Activated naive CD4-positive, alpha-beta T cell treated with anti-CD3 and anti-CD28 coated beads, Interleukin-2, amount 50 U/mL, for 16 hours (primary cell): Measurements from ENCODE around the gene IGFBP2.

Experiments
- DNase-seq: peaks from one replicate; pipeline ENCODE4 v3.0.0-alpha.2; 2020

The IGFBP2 gene

DNA sequence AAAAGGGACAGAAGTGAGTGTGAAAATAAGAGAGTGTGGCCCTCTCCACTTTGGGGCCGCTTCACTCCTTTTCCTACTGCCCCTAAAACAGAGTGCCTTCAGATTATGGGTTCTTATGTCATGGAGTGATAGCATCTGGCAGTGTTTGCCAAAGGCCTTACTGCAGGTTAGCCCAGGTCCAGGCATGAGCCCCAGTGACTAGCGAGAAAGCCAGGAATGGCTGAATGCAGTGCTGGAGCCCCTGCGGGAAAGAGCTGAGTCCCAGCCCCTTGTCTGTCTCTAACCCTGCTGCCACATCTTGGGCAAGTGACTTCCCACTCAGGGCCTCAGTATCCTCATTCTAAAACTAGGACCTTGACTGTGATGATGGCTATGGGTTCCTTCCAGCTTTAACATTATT is 56.2 kb downstream of the IGFBP2 start:
- DNase-seq = no peak

DNA sequence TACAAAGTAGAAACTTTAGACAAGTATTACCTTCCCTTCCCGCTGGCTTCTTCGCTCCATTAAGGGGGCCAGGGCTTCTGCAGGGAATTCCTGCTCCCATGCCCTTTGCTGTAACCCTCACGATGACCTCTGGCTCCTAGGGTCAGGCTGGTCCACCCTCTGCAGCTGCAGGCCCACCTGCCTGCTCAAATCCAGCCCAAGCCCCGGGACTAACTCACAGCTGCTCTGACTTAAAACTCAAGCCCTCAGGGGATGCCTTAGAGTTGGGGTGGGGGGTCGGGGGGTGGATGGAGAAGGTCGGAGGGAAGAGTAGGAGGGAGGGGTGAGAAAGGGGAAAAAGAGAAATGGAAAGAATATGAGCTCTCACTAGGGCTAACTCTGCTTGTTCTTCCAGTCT is 57.2 kb downstream of the IGFBP2 start:
- no peak for DNase-seq

DNA sequence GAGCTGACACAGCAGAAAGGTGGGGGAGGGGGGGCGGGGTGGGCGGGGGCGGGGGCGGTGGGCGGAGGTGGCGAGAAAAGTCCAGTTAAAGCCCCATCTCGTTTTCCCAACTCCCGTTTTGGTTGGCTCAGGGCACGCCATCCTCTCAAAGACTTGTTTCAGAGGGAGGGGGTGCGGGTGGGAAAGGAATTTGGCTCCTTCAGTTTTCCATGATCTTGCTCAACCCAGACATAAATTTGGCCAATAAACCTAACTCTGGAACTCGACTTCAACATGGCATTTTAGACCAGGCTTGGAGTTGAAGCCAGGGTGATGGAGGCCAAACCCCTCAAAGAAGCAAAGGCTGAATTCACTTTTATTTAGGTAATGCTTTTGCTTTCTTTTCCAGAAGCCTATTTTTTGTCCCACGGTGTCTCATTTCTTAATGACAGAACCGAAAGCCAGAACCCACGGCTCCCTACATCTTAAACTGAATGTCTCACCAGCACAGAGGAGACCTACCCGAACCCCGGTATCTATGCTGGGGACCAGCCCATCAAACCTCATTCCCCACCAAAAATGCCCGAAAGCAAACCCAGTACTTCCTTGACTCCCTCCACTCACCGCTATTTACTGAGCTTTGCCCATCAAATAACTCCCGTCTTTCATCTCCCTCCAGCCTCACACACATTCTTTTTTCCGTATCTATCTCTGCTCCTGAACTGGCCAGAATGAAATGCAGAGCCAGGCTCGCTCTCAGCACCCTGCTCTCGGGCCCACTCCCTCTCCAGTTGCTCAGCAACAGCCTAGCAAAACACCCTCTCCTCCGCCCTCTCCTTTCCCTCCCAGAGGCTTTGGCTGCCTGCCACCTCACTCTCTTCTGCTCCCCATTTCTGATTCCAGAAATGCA is 57.9 kb downstream of the IGFBP2 start:
- DNase-seq = no peak

DNA sequence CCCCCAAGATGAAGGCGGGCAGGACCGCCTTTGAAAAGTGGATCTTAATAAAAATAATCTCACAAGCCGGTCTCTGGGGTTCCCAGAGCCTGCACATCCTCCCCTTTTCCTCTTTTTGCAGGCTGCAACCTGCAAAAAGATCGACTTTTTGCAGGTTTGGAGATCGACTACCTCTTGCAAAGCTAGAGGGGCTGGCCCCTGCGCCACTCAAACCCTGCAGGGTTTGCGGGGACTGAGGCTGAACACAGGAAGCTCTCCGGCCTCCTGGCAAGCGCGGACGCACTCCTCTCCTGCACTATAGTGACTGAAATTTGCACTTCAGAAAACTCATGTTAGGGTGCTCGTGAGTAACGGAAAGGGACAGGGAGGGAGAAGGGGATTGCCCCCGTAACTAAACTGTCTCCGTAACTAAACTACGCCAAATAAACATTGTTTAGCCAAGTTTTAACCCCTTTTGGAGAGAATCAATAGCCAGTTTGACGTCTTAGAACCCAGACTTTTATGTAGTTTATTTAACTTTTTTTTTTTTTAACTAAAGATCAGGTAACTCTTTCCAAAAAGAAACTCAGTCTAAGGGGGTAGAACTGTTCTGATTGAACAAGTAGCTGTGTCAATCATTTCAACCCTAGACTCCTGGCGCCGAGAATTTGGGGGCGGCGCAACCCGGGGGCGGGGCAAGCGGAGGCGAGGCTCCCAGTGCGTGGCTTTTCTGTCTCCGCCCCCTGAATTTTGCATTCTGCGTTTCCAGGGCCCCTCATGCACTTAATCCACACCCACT is 59.6 kb downstream of the IGFBP2 start:
- DNase-seq = peak; percentile 73

DNA sequence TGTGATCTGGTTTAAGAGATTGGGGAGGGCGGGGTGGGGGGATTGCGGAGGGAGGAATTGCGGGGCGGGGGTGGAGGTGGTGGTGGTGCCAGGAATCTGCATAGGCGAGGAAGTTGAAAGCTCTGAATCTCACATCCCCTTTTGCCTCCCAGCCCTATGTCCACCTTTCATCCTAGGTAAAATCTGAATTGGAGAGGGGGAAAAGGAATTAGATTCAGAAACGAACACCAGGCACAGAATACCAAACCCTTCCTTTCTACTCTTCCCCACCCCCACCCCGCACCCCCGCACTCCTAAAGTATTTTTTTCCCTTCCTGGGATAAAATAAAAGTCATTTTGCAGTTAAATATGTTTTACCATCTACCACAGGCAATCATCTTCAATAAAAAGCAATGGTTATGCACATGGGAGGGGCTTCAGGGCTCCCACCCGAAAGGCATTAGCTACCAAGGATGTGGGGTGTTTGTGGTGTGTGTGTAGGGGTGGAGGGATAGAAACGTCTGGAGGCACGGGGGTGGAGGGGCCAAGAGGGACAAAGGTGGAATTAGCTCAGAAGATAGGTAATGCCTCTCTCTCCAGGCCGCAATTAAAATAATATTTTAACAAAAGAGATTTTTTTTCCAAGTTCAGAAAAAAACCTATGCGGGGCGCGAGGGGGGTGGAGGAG is 60.3 kb downstream of the IGFBP2 start:
- no peak for DNase-seq

DNA sequence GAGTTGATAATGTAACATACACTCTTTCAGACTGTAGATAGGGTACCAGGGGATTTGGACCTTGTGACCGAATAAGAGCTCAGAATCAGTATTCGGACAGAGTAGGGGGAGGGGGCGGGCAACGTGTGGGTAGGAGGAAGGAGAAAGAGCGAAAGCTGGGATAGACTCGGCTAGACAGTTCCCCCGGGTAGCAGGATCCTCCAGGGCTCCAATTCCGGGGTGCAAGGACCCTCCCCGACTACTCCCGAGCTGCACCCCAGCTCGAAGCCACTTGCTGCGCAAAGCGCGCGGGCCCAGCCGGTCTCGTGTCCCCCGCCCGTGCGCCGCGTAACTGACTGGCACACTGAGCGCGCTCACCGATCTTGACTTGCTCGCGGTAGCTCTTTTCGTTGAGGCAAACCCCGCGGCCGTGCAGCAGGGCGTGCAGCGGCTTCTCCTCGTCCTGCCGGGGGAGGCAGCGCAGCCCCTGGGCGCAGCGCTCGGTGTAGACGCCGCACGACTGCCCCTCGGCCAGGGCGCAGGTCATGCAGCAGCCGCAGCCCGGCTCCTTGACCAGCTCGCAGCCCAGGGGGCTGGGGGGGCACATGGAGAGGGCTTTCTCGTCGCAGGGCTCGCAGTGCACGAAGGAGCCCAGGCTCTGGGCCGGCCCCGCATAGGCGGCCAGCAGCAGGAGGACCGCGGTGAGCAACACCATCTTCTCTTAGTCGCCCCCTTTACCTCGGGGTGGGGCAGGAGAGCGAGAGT is 61.0 kb downstream of the IGFBP2 start:
- DNase-seq = peak; percentile 45

DNA sequence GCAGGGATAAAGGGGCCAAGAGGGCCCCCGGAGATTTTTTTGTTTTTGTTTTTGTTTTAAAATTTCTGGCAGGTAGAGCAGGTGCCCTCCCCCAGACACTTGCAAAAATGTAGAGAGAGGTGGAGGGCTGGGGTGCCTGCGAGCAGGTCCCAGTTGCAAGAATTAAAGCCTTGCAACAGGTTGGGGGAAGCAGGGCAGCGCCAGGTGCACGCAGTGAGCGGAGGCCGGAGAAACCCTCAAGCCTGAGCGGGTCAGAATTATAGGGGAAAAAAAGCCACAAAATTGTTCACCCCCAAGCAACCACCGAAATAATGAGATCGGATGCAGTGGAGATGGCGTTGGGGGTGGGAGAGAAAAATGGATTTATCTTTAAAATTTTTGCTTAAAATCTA is 61.6 kb downstream of the IGFBP2 start:
- no peak for DNase-seq

DNA sequence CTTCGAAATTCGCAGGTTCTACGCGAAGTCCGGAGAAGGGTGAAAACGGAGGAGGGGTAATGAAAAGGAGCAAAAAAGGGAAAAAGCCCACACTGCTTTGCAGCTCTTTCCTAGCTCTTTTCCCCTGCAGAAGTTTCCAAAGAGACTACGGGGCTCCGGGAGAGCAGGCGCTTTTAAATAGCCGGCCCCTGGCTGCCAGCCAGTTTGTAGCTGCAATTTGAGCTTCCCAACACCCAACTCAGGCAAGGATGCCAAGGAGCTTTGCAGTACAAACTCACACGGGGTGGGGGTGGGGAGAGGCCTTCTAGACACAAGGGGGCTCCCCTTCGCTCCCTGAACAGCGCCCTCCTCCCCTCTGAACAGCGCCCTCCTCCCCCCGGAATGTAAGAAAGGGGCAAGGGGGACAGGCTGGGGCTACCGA is 62.2 kb downstream of the IGFBP2 start, which contains the start of gene IGFBP5:
IGFBP5 (minus strand) TSS at position 149 of the 421 bp plus-strand sequence. CDS start 774 bp downstream, outside the sequence.
- DNase-seq = no peak

DNA sequence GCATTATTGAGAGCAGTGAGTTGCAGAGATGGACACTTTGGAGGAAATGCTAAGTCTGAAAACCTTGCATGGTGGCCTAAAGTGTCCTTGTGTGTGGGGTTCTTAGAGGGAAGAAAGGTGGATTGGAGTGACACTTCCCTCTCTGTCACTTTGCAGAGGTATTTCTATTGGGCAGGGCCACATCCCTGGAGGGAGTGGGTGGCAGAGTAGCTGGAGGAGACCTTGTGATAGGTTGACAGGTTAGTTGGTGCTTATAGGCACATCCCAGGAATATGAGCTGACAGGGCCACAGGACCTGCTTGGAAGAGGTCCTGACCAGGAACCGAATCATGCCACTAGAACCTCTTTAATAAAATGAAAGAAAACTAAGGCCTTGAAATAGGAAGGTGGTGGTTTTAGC is 63.1 kb downstream of the IGFBP2 start:
- DNase-seq = no peak

DNA sequence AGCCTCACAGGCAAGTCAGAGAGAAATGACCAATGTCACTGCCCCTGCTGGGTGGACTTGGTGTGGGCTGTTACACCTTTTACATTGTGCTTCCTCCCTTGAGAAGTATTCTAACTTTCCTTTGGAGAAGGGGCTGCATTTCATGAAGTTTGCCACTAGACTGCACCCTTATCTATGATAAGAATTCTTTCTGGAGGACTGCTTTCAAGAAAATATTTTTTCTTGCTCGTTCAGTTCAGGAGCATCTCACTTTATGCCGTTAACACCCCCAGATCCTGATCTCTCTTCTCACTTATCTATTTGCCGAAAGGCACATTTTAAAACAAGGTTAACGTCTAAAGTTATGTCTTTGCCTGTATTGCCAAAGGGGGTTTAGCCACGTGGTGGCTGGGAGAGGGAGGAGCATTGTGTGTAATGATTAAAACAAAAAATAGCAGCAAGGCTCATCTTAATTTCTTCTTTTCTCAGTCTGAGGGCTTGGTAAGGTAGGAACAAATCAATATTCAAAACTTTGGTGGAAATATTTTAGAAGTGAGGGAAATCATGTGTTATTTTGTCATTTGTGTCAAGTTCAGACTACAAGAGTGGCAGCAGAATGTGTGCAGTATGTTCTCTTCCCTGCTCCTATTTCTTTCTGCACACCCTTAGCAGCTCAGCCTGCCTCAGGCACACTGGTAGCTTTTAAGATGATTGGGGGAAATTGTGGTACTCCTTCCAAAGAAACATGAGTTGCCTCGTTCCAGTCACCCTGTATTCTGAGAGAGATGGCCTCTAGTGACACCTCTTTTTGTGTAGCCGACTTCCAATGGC is 63.7 kb downstream of the IGFBP2 start:
- no peak for DNase-seq

DNA sequence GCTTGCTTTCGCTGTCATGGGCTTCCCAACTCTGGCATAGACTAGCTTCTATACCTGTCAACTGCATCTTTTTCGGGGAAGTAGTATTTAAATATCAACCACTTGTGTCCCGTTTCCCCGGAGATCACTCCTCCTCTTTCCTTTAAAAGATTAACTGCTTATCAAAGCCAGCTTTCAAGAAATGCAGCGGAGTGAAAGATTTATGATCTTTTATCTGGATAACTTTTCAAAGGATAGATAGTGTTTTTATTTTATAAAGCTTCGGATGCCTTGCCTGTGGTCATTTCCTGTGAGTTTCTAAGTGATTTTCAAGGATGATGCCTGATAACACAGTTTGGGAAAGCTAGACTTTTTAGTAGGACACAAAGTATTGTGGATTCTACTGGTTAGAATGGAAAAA is 65.1 kb downstream of the IGFBP2 start:
- DNase-seq = no peak

DNA sequence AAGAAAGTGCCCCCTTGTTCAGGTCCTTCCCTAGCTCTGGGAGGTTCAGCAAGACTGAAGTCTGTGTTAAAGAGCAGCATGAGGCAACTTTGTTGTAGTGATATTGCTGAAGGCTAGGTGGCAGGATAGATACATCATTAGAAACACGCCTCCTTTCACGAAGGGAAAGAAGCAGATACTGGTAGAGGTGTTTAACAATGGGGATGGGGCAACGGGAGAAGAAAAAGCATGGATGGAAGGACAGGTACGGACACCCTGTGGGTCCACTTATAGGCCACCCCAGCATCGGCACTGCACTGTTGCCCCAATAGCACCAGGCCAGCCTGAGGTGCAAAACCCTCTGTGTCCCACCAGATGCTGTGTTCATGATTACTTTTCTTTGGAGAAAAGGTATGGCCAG is 65.7 kb downstream of the IGFBP2 start:
- no peak for DNase-seq

DNA sequence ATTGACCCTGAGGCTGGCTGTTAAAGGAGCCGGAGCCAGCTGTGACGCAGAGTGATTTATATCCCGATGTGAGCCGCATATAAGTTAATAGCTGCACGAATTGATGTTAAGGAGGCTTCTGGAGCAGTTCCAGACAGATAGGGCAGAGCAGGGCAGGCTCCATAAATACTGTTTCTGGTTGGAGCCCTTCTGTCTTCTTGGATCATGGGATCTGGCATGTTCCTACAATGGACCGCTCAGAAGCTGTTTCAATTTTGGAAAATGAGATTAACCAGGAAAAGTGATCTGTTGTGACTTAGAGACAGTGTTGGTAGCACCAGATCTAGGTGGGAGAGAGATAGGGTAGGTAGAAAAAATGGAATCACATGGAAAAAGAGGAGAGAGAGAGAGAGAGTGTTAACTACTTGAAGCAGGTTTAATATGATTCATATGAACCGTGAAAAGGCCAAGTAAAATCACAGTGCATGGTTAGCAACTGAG is 66.9 kb downstream of the IGFBP2 start:
- no peak for DNase-seq

DNA sequence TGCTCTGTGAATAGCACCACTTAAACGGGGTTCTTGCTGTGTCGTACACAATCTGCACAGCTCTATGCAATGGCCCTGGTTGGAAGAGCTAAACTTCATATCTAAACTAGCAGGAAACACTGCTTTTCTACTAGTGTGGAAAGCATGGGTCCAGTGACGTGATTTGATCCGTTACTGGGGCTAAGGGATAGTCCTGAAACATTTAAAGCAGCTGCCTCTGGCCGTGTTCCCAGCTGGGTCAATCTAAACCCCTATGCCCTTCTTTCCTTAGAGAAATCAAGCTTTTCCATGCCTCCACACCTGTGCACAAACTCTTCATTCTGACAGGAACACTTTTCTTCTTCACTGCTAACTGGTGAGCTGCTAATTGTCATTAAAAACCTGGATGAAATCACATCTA is 67.6 kb downstream of the IGFBP2 start:
- DNase-seq = no peak

DNA sequence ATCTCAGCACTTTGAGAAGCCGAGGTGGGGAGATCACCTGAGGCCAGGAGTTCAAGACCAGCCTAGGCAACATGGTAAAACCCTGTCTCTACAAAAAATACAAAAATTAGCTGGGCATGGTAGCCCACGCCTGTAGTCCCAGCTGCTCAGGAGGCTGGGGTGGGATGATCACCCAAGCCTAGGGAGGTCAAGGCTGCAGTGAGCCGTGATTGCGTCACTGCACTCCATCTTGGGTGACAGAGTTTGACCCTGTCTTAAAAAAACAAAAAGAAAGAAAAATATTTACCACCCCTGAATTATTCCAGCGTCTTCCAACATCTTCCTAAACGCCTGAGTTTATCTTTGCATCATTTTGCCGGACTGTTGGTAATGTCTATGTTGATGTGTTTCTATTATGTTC is 68.3 kb downstream of the IGFBP2 start:
- DNase-seq = no peak

DNA sequence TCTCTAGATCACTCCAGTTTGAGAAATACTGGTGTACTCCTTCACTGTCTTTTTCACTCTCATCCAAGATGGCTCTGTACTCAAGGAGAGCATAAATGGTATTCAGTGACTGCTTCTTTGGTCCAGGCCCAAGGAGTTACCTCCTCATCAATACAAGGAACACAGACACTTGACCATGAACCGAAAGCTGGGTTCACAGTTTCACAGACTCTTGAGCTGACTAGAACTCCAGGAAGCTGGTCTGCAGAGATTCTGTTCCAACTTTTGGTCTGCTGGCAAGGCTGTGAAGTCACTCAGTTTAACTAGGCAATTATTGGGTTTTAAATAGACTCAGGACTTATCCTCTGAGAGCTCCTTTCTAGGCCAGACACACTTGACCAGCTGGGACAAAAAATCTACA is 69.5 kb downstream of the IGFBP2 start:
- no peak for DNase-seq

DNA sequence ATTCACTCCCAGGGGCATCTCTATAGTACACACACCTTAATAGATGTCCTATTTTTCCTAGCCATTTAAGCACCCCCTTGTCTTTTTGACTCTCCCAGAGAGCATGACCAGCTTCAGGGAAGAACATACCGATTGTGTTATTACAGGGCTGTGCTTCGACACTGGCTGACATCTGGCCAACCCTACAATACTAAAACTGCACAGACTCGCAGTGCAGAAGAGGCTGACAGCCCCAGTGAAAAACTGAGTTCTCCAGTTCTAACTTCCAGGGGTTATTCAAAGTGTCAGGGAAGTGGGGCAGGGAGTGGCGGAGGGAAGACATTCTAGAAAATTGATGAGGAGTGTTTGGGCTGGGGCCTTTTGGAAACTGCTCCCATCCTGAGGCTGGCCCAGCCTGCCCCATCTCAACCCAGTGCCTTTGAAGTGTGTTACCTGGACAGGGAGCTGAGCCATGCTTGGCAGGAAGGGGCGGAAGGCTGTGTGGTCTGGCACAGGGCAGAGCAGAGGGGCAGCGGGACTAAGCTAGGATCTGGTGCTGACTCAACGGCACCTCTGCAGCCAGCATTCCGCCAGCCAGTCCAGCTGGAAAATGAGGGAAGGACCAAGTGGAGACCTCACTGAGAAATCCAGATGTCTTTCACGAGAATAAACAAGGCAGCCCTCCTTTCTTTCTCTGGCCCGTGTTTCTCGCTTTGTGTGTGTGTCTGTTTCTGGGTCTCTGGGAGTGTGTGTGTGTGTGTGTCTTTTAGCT is 77.5 kb downstream of the IGFBP2 start:
- no peak for DNase-seq

DNA sequence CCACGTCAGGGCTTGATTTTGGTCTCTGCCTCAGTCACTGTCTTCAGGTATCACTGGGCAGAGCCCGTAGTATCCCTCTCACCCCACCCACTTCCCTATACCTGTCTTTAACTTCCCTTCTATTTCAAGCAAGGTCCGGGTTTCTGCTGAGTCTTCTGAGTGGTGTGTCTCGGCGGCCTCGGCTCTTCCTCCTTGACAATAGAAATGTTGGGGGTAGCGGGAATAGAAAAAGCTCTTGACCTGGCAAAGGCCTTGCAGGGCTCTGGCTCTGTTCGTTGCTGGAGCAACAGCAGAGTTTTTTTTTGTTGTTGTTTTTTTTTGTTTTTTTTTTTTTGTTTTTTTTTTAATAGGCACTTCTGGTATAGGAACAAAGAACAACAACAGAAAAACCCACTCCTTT is 78.1 kb downstream of the IGFBP2 start:
- DNase-seq = no peak

DNA sequence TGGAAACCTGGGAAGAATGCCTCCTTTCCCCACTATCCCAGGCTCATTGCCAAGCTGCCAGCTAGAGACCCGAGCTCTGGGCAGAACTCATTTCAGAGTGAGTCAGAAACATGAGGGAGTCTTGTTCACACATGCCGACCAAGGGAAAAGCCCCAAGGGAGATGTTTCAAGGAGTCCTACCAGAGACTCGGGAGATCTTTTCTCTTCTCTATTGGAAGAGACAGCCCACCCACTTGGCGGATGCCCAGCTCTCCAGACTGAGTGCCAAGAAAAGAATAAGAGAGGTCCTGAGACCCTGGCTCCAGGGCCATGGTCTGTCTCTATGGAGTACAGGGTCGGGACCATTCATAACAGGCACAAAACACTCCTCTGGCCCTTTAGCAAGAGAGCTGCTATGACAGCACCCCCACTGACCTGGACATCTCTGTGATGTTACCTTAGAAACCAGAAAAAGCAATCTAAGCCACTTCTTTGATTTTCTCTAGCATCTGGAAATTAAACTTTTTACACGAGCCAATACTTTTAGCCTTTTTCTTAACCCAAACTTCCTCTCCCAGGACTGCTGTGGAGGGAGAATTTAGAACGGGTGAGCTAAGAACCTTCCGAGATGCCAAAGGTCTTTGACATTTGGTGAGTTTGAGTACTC is 80.6 kb downstream of the IGFBP2 start:
- no peak for DNase-seq
